ENCODE data around the gene SASH3. TPM values are rescaled to one million over a fixed set of nuclear protein-coding genes. Genes with fewer than 3 reads are reported as not detected.
A peak's percentile ranks its signal among the peaks of the same experiment; 100 is the strongest.

Gene SASH3
- total RNA-seq, 1 donor from 2014 or later = not detected

GRCh38 chrX:129749069-129749468 lies 30.7 kb upstream of the SASH3 start:
- H3K4me3 Mint-ChIP-seq (ENCODE audit: unreplicated experiment) = no peak overlapping the region
- H3K4me1 Mint-ChIP-seq (ENCODE audit: unreplicated experiment) = peaks cover 2% of the 10 kb centered on the region
- H3K9me3 Mint-ChIP-seq (ENCODE audit: unreplicated experiment) = no peaks in the 10 kb centered on the region
- no peak for DNase-seq (ENCODE audit: low spot score)
- H3K27me3 Mint-ChIP-seq (ENCODE audit: unreplicated experiment) = no peaks in the 10 kb centered on the region
- H3K27ac Mint-ChIP-seq (ENCODE audit: unreplicated experiment) = no peak overlapping the region
- H3K36me3 Mint-ChIP-seq (ENCODE audit: low read depth, unreplicated experiment) = no peaks in the 10 kb centered on the region
- TF ChIP-seq, protein P1, sequence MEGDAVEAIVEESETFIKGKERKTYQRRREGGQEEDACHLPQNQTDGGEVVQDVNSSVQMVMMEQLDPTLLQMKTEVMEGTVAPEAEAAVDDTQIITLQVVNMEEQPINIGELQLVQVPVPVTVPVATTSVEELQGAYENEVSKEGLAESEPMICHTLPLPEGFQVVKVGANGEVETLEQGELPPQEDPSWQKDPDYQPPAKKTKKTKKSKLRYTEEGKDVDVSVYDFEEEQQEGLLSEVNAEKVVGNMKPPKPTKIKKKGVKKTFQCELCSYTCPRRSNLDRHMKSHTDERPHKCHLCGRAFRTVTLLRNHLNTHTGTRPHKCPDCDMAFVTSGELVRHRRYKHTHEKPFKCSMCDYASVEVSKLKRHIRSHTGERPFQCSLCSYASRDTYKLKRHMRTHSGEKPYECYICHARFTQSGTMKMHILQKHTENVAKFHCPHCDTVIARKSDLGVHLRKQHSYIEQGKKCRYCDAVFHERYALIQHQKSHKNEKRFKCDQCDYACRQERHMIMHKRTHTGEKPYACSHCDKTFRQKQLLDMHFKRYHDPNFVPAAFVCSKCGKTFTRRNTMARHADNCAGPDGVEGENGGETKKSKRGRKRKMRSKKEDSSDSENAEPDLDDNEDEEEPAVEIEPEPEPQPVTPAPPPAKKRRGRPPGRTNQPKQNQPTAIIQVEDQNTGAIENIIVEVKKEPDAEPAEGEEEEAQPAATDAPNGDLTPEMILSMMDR (IDR thresholded peaks at IDR 0.05; ENCODE audit: unreplicated experiment) = no peak

DNA sequence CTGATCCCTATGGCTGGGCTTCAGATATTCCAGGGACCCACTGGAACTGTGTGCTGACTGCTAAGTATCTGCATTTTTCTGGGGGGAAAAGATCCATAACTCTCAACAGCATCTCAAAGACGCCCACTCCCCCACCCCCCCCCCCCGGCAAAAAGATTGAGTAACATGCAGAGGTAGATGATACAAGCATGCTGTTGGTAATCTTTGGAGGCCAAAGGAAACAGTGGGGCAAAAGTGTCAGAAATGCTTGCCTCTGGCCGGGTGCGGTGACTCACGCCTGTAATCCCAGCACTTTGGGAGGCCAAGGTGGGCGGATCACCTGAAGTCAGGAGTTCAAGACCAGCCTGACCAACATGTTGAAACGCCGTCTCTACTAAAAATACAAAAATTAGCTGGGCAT lies 28.8 kb upstream of the SASH3 start:
- DNase-seq (ENCODE audit: low spot score) = no peak
- no peaks in the 10 kb centered on the region for H3K9me3 Mint-ChIP-seq (ENCODE audit: unreplicated experiment)
- H3K36me3 Mint-ChIP-seq (ENCODE audit: low read depth, unreplicated experiment) = no peaks in the 10 kb centered on the region
- H3K27ac Mint-ChIP-seq (ENCODE audit: unreplicated experiment) = no peak overlapping the region
- peaks cover 6% of the 10 kb centered on the region for H3K4me1 Mint-ChIP-seq (ENCODE audit: unreplicated experiment)
- H3K27me3 Mint-ChIP-seq (ENCODE audit: unreplicated experiment) = peaks cover 2% of the 10 kb centered on the region
- no peak overlapping the region for H3K4me3 Mint-ChIP-seq (ENCODE audit: unreplicated experiment)
- TF ChIP-seq, protein P1 (IDR thresholded peaks at IDR 0.05; ENCODE audit: unreplicated experiment) = no peak

DNA sequence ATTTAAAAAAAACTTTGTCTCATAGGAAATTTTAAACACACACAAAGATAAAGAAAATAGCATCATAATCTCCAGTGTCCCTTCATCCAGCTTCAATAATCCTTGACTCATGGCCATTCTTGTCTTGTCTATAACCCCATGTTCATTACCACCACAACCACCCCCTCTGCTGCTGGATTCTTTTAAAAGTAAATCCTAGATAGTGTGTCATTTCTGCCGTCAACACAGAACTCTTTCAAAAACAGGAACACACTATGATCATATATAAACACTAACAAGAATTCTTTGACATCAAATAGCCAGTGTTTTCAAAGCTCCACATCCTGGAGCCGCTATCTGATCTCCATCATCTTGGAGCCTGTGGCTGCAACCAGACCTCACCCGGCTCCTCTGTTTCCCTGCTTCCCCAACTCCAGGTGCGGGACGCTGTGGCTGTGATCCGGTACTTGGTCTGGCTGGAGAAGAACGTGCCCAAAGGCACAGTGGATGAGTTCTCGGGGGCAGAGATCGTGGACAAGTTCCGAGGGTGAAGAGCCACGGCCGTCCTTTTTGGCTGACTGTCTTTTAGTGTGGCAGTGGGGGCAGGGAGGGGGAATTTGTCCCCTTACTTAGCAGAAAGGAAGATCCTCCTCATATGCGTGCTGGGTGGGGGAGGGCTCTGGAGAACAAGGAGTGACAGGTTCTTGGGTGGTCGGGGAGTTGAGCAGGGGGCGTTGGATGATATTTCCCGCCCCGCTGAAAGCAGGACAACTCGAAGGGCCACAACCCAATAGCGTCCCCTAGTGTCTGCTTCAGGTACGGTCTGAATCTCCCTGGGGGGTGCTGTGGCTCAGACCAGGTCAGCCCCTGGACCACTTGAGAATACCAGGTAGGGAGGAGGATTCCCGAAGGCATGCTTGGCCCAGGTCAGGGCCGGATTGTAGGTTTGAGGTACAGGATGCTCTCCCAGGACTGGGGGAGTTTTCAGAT lies 25.4 kb upstream of the SASH3 start:
- TF ChIP-seq, protein P1 (IDR thresholded peaks at IDR 0.05; ENCODE audit: unreplicated experiment) = peak; percentile 45
- H3K36me3 Mint-ChIP-seq (ENCODE audit: low read depth, unreplicated experiment) = no peaks in the 10 kb centered on the region
- no peak overlapping the region for H3K27ac Mint-ChIP-seq (ENCODE audit: unreplicated experiment)
- H3K4me1 Mint-ChIP-seq (ENCODE audit: unreplicated experiment) = peaks cover 10% of the 10 kb centered on the region
- peaks cover 2% of the 10 kb centered on the region for H3K27me3 Mint-ChIP-seq (ENCODE audit: unreplicated experiment)
- DNase-seq (ENCODE audit: low spot score) = peak; percentile 14
- no peaks in the 10 kb centered on the region for H3K9me3 Mint-ChIP-seq (ENCODE audit: unreplicated experiment)
- H3K4me3 Mint-ChIP-seq (ENCODE audit: unreplicated experiment) = peak overlapping the region; percentile 51

DNA sequence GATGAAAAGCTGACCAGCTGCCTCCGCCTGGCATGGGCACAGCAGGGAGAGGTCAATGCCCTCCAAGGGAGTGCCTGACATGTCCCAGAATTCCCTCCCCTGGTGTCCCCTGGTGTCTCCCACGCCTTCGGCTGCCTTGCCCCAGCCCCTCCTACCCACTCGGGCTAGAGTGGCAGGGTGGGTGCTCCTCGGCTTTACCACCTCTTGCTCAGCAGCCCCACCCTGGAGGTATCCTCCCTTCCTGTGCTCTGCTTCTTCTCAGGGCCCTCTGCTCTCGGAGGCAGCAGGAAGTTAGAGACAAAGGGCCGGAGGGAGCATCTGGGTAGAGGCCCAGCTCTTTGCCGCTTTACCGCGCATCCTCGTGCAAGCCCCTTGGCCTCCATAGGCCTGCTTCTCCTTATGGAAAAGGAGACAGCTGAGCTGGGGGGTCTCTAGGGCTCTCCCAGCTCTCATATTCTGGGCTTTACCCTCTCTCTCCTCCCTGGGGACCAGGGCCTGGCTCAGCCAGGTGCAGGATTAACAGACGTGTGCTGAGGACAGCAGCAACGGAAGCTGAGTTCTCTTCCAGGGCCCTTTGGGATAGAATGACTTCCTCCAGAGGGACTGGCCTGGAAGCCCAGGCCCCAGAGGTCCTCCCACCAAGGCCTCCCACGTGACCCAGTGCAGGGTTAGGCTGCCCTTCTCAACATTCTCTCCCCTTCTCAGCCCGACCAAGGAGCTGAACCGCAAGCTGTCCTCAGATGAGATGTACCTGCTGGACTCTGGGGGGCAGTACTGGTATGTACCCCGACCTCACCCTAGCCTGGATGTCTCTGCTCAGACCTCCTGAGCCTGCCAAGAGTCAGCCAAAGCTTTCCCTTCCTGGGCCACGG lies 23.7 kb upstream of the SASH3 start:
- no peak for DNase-seq (ENCODE audit: low spot score)
- TF ChIP-seq, protein P1 (IDR thresholded peaks at IDR 0.05; ENCODE audit: unreplicated experiment) = no peak
- Mint-ChIP-seq H3K27ac (ENCODE audit: unreplicated experiment) (no peak overlapping the region), H3K36me3 (ENCODE audit: low read depth, unreplicated experiment) (no peaks in the 10 kb centered on the region), H3K27me3 (ENCODE audit: unreplicated experiment) (peaks cover 5% of the 10 kb centered on the region), H3K4me1 (ENCODE audit: unreplicated experiment) (peaks cover 10% of the 10 kb centered on the region), H3K9me3 (ENCODE audit: unreplicated experiment) (no peaks in the 10 kb centered on the region), H3K4me3 (ENCODE audit: unreplicated experiment) (no peak overlapping the region)
